Ovary (tissue), 9 donors: Measurements from ENCODE around the gene COL25A1. TPM values are rescaled to one million over a fixed set of nuclear protein-coding genes. Genes with fewer than 3 reads are reported as not detected.
"Not testable (repeated sequence)": the region's sequence is repeated elsewhere in the genome, so short reads cannot be mapped to it uniquely, and the experiment has no call there.

ENCODE experiments used
- DNase-seq, 5 donors: peaks; one replicate each; pipeline ENCODE4 v3.0.0-alpha.2; 2019 to 2020
- H3K27ac ChIP-seq, 2 donors: fragments of 200-600 bp; one replicate each; pipeline versions ENCODE4 v1.5.1 to v1.8.0; 2019 to 2022
- H3K27me3 ChIP-seq: fragments of 200-600 bp; one replicate; pipeline ENCODE4 v1.8.0; 2022
- H3K36me3 ChIP-seq: fragments of 200-600 bp; sonication (generic); one replicate; pipeline ENCODE4 v1.5.1; 2019
- H3K4me1 ChIP-seq: one replicate; pipeline ENCODE4 v1.8.1; 2013; ENCODE audit warnings: mild to moderate bottlenecking, moderate library complexity; ENCODE audit not compliant: insufficient read depth
- H3K4me3 ChIP-seq: fragments of 200-600 bp; sonication (generic); one replicate; pipeline ENCODE4 v1.5.1; 2017
- H3K9me3 ChIP-seq, 2 donors: fragments of 200-600 bp in 1 of 2; sonication (generic) in 1 of 2; one replicate each; pipeline versions ENCODE4 v1.5.1 to v1.8.1; 2013 to 2019; ENCODE audit warnings: mild to moderate bottlenecking in 1 of 2, moderate library complexity in 1 of 2
- EP300 ChIP-seq: sonication (generic); formaldehyde crosslinking; IDR thresholded peaks from one replicate; pipeline ENCODE4 v1.6.1; 2017; ENCODE audit warnings: antibody characterized with exemption
- POLR2A ChIP-seq: fragments of 450-650 bp; IDR thresholded peaks from one replicate; pipeline ENCODE4 v1.6.1; 2017; ENCODE audit warnings: antibody characterized with exemption, mild to moderate bottlenecking, moderate library complexity
- WGBS, 3 donors: extraction: QIAGEN DNeasy Blood & Tissue Kit in 1 of 3; methylation state at CpG; one replicate each; pipeline versions ENCODE4 v1.1.5 to v1.1.7; 2013 to 2017; 5-methylcytosine and 5-hydroxymethylcytosine counted together
- intact Hi-C, 4 donors: fragments of 100-400 bp; cut with DNase I; formaldehyde crosslinking; loops; one replicate each; pipeline versions ENCODE4 v1.11.0 to v1.15.1; 2022 to 2023
- polyA plus RNA-seq, 2 donors: library from polyadenylated mRNA; stranded (reverse); fragments of 200-250 nt in 1 of 2; fragments of 350-450 nt in 1 of 2; fragmentation: Illumina TruSeq in 1 of 2; extraction: RNeasy Lipid Tissue Mini Kit (QIAGEN cat#74804) in 1 of 2; gene quantifications; one replicate each; pipeline ENCODE4 v1.2.3, GENCODE V29; 2013 to 2014
- total RNA-seq, 7 donors: library from RNA; depleted of rRNA in 2 of 7; stranded (reverse); fragments of >200 nt in 2 of 7; fragmentation: NEBNext Ultra II Directional in 3 of 7; extraction: Animal tissue kit (Norgen Biotek cat#: 25700) in 3 of 7; gene quantifications; one replicate each; pipeline versions ENCODE4 v1.1.0 to v1.2.4, GENCODE V29; 2016 to 2023
- TF ChIP-seq, protein P1 (sequence below), 3 donors: fragments of 450-650 bp in 2 of 3; fragments of 200-600 bp in 1 of 3; IDR thresholded peaks; one replicate each; pipeline versions ENCODE4 v1.5.1 to v1.8.0; 2016 to 2022; ENCODE audit warnings: antibody characterized with exemption in 3 of 3, mild to moderate bottlenecking in 1 of 3
- donor health status: DM: no; HTN: no; CAD: no; lungs with moderate emphysema.
- donor health status: DM: no; HTN: no; CAD: no.
- donor health status: Bipolar disorder and iron deficiency.
- donor health status: DM: yes; HTN: yes; CAD: no.
- donor health status: DM: no; HTN: no; CAD: no.
- donor health status: DM: yes; HTN: yes; CAD: no.

The COL25A1 gene
- total and polyA plus RNA-seq, 9 donors, result 0.25 to 3.2 (median 0.77) TPM

DNA sequence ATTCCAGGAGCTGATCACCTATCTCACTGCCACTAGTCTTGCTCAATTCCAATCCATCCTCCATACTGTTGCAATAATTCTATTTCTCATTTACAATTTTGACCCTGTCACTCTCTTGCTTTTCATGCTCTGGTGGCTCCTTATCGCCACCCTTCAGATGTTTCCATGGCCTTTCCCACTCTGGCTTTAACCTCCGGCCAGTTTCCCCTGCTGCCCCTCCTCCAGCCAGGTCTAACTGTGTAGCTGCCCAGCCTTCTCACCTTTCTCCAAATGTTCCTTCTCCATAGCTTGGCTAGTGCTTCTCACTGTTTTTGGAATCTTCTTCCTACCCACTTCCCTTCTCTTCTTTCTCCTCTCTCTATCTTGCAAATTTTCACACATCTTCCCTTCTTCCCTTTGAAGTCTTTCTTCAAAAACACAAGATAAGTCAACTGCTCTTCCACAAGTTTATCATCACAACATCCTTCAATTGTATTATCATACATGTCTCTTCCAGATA lies 153.8 kb downstream of the COL25A1 start:
- 86 to 95% (median 92%) methylated on average over 2 of the region's 2 CpGs for WGBS, 3 donors
- Histone ChIP-seq H3K27me3 (no peaks in the 10 kb centered on the region), H3K4me3 (no peak overlapping the region), H3K9me3 (no peaks in the 10 kb centered on the region), H3K4me1 (no peaks in the 10 kb centered on the region), H3K36me3 (no peaks in the 10 kb centered on the region), H3K27ac (no peak overlapping the region)
- TF ChIP-seq, protein P1, sequence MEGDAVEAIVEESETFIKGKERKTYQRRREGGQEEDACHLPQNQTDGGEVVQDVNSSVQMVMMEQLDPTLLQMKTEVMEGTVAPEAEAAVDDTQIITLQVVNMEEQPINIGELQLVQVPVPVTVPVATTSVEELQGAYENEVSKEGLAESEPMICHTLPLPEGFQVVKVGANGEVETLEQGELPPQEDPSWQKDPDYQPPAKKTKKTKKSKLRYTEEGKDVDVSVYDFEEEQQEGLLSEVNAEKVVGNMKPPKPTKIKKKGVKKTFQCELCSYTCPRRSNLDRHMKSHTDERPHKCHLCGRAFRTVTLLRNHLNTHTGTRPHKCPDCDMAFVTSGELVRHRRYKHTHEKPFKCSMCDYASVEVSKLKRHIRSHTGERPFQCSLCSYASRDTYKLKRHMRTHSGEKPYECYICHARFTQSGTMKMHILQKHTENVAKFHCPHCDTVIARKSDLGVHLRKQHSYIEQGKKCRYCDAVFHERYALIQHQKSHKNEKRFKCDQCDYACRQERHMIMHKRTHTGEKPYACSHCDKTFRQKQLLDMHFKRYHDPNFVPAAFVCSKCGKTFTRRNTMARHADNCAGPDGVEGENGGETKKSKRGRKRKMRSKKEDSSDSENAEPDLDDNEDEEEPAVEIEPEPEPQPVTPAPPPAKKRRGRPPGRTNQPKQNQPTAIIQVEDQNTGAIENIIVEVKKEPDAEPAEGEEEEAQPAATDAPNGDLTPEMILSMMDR (IDR thresholded peaks at IDR 0.05), result no peak
- no peak for TF ChIP-seq EP300
- no peak for TF ChIP-seq POLR2A
- no peak for DNase-seq
- intact Hi-C loops, result no loop called here

DNA sequence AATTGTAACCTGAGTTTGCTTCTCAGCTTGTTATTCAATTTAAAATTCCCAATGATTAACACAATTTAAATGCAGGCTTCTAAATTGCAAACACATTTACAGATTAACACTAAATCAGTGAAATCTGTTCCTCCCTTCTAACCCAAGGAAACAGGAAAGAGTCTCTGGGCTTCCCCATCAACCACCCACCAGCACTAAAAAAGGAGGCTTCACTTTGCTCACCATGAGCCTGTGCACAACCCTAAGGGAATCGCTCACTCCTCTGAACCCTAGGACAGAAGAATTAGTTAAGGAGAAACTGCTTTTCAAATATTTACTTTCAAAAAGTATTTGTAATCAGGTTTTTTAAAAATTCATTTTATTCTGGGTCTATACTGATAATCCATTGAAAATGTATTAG lies 155.3 kb downstream of the COL25A1 start:
- intact Hi-C loops, result no loop called here
- H3K27ac ChIP-seq, result no peak overlapping the region

DNA sequence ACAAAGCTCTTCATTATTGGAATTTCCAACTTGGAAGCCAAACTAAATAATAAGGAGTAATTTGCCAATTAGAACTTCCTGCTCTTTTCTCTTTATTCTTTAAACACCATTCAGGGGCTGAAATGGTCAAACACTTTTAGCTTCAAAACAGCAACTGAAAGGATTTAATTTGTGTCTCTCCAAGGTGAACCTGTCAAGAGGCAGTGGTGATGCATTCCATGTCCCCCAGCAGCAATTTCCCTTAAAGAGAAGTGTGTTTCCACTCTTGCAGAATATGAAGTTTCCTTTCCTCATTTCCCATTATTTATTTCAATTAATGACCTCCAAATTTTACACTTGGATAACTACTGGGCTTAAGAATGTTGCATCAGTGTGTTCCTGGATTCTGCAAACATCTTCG lies 156.0 kb downstream of the COL25A1 start:
- DNase-seq, result no peak

More for the DNA sequence above, 155.3 kb downstream of the COL25A1 start:
- TF ChIP-seq POLR2A, result no peak
- TF ChIP-seq, protein P1 (IDR thresholded peaks at IDR 0.05), result no peak
- TF ChIP-seq EP300, result no peak
- Histone ChIP-seq H3K27me3 (no peaks in the 10 kb centered on the region), H3K9me3 (no peaks in the 10 kb centered on the region), H3K4me1 (no peaks in the 10 kb centered on the region), H3K4me3 (no peak overlapping the region), H3K36me3 (no peaks in the 10 kb centered on the region)
- WGBS, 3 donors, result 89 to 100% (median 98%) methylated on average over 1 of the region's 1 CpG
- DNase-seq, result no peak

DNA sequence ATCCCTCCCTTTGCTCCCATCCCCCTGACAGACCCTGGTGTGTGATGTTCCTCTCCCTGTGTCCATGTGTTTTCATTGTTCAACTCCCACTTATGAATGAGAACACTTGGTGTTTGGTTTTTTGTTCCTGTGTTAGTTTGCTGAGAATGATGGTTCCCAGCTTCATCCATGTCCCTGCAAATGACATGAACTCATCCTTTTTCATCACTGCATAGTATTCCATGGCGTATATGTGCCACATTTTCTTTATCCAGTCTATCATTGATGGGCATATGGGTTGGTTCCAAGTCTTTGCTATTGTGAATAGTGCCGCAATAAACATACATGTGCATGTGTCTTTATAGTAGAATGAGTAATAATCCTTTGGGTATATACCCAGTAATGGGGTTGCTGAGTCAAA lies 164.3 kb downstream of the COL25A1 start:
- H3K36me3 ChIP-seq, H3K27me3 ChIP-seq, H3K27ac ChIP-seq, H3K4me1 ChIP-seq, DNase-seq, H3K4me3 ChIP-seq, intact Hi-C loops, H3K9me3 ChIP-seq: not testable (repeated sequence)
- 93 to 97% (median 95%) methylated on average over 2 of the region's 2 CpGs for WGBS, 3 donors

More for the DNA sequence above, 156.0 kb downstream of the COL25A1 start:
- Histone ChIP-seq H3K36me3 (no peaks in the 10 kb centered on the region), H3K27me3 (no peaks in the 10 kb centered on the region), H3K27ac (no peak overlapping the region), H3K4me1 (no peaks in the 10 kb centered on the region), H3K4me3 (no peak overlapping the region), H3K9me3 (no peaks in the 10 kb centered on the region)
- TF ChIP-seq, protein P1 (IDR thresholded peaks at IDR 0.05), result no peak
- TF ChIP-seq POLR2A (no peak), EP300 (no peak)
- intact Hi-C loops, result no loop called here
- WGBS, 3 donors, result 28 to 51% (median 31%) methylated on average over 1 of the region's 1 CpG

DNA sequence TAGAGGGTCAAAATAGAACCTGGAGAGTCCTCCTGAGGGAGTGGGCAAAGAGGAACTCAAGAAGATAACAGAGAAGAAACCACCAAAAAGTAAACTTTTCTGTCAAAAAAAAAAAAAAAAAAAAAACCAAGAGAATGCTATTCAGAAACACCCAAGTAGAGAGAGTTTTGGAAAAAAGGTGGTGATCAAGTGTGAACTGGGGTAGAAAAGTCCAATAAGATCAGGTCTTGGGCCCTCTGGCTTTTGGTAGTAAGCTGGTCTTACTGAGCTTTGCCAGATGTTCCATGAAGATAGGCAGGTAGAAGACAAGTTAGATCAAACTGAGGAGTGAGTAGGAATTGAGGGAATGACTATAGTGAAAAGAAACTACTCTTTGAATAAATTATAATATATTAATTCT lies 167.5 kb downstream of the COL25A1 start:
- TF ChIP-seq EP300, result no peak
- TF ChIP-seq, protein P1 (IDR thresholded peaks at IDR 0.05), result no peak
- TF ChIP-seq POLR2A, result no peak
- no peaks in the 10 kb centered on the region for H3K4me1 ChIP-seq
- no peaks in the 10 kb centered on the region for H3K36me3 ChIP-seq

More for the DNA sequence above, 167.5 kb downstream of the COL25A1 start:
- Histone ChIP-seq H3K9me3 (no peaks in the 10 kb centered on the region), H3K4me3 (no peak overlapping the region), H3K27ac (no peak overlapping the region), H3K27me3 (no peaks in the 10 kb centered on the region)
- no peak for DNase-seq
- intact Hi-C loops, result no loop called here
